ENCODE results near the gene SLC13A3. TPM values are rescaled to one million over a fixed set of nuclear protein-coding genes. Genes with fewer than 3 reads are reported as not detected.

The SLC13A3 gene
- total RNA-seq, 1 donor from 2014 or later, result 0.90 TPM

- Mint-ChIP-seq H3K27ac (ENCODE audit: unreplicated experiment) (no peak overlapping the region), H3K9me3 (ENCODE audit: unreplicated experiment) (no peaks in the 10 kb centered on the region), H3K27me3 (ENCODE audit: unreplicated experiment) (peaks cover 3% of the 10 kb centered on the region), H3K4me3 (ENCODE audit: unreplicated experiment) (no peak overlapping the region), H3K36me3 (ENCODE audit: low read depth, unreplicated experiment) (no peaks in the 10 kb centered on the region), H3K4me1 (ENCODE audit: unreplicated experiment) (peaks cover 4% of the 10 kb centered on the region)
- no peak for DNase-seq (ENCODE audit: low spot score)
- TF ChIP-seq CTCF (IDR thresholded peaks at IDR 0.05; ENCODE audit: unreplicated experiment), result no peak
Observed at GRCh38 chr20:46698788-46699187, 47.5 kb upstream of the SLC13A3 start.

GRCh38 chr20:46696791-46697279, 45.6 kb upstream of the SLC13A3 start:
- Mint-ChIP-seq H3K27ac (ENCODE audit: unreplicated experiment) (no peak overlapping the region), H3K36me3 (ENCODE audit: low read depth, unreplicated experiment) (no peaks in the 10 kb centered on the region), H3K4me3 (ENCODE audit: unreplicated experiment) (no peak overlapping the region), H3K9me3 (ENCODE audit: unreplicated experiment) (no peaks in the 10 kb centered on the region), H3K27me3 (ENCODE audit: unreplicated experiment) (peaks cover 2% of the 10 kb centered on the region), H3K4me1 (ENCODE audit: unreplicated experiment) (peaks cover 4% of the 10 kb centered on the region)
- DNase-seq (ENCODE audit: low spot score), result no peak
- no peak for TF ChIP-seq CTCF (IDR thresholded peaks at IDR 0.05; ENCODE audit: unreplicated experiment)

- Mint-ChIP-seq H3K4me1 (ENCODE audit: unreplicated experiment) (peaks cover 4% of the 10 kb centered on the region), H3K36me3 (ENCODE audit: low read depth, unreplicated experiment) (no peaks in the 10 kb centered on the region), H3K27ac (ENCODE audit: unreplicated experiment) (no peak overlapping the region), H3K9me3 (ENCODE audit: unreplicated experiment) (no peaks in the 10 kb centered on the region), H3K27me3 (ENCODE audit: unreplicated experiment) (peaks cover 2% of the 10 kb centered on the region), H3K4me3 (ENCODE audit: unreplicated experiment) (no peak overlapping the region)
- DNase-seq (ENCODE audit: low spot score), result no peak
- TF ChIP-seq CTCF (IDR thresholded peaks at IDR 0.05; ENCODE audit: unreplicated experiment), result no peak
Observed at GRCh38 chr20:46695892-46696291, 44.6 kb upstream of the SLC13A3 start.

- peaks cover 7% of the 10 kb centered on the region for H3K4me1 Mint-ChIP-seq (ENCODE audit: unreplicated experiment)
Observed at GRCh38 chr20:46694484-46694883, 43.2 kb upstream of the SLC13A3 start.

GRCh38 chr20:46691196-46691595, 39.9 kb upstream of the SLC13A3 start:
- Mint-ChIP-seq H3K9me3 (ENCODE audit: unreplicated experiment) (no peaks in the 10 kb centered on the region), H3K36me3 (ENCODE audit: low read depth, unreplicated experiment) (peaks cover 5% of the 10 kb centered on the region), H3K27me3 (ENCODE audit: unreplicated experiment) (peaks cover 2% of the 10 kb centered on the region), H3K4me3 (ENCODE audit: unreplicated experiment) (no peak overlapping the region), H3K27ac (ENCODE audit: unreplicated experiment) (no peak overlapping the region), H3K4me1 (ENCODE audit: unreplicated experiment) (peaks cover 16% of the 10 kb centered on the region)
- no peak for TF ChIP-seq CTCF (IDR thresholded peaks at IDR 0.05; ENCODE audit: unreplicated experiment)
- DNase-seq (ENCODE audit: low spot score), result no peak

More at GRCh38 chr20:46694484-46694883, 43.2 kb upstream of the SLC13A3 start:
- Mint-ChIP-seq H3K4me3 (ENCODE audit: unreplicated experiment) (no peak overlapping the region), H3K36me3 (ENCODE audit: low read depth, unreplicated experiment) (no peaks in the 10 kb centered on the region), H3K27me3 (ENCODE audit: unreplicated experiment) (peaks cover 2% of the 10 kb centered on the region), H3K27ac (ENCODE audit: unreplicated experiment) (peak overlapping the region; percentile 6), H3K9me3 (ENCODE audit: unreplicated experiment) (no peaks in the 10 kb centered on the region)
- TF ChIP-seq CTCF (IDR thresholded peaks at IDR 0.05; ENCODE audit: unreplicated experiment), result no peak
- DNase-seq (ENCODE audit: low spot score), result no peak

Measured in endothelial cell (in vitro differentiated cells).